PC-9 (cell line): ENCODE measurements around the gene CACFD1. TPM values are rescaled to one million over a fixed set of nuclear protein-coding genes. Genes with fewer than 3 reads are reported as not detected.

ENCODE experiments used
- BruUV-seq: library from RNA; stranded (reverse); fragments of 400-500 nt; replicated peaks from 2 replicates; lab custom pipeline; 2021; lab: Mats Ljungman, UMichigan
- CTCF ChIA-PET: fragments of 300-600 bp; sonication (Branson Sonifier 250); formaldehyde crosslinking; loops from one replicate; lab custom pipeline; 2022; ENCODE audit warnings: antibody characterized with exemption; lab: Charles Lee
- POLR2A ChIA-PET: fragments of 300-600 bp; sonication (Branson Sonifier 250); formaldehyde crosslinking; loops from one replicate; lab custom pipeline; 2022; ENCODE audit warnings: antibody characterized with exemption; ENCODE audit not compliant: unreplicated experiment; lab: Charles Lee
- DNase-seq, 2 experiments: peaks; one replicate each; pipeline versions ENCODE4 v3.0.0 to v3.0.0-alpha.2; 2015 to 2022; ENCODE audit warnings: mixed read lengths in 1 of 2
- H2AFZ ChIP-seq: fragments of 200-600 bp; sonication (generic); 2 replicates; pipeline ENCODE4 v1.8.1; 2017; ENCODE audit warnings: antibody characterized with exemption
- H3F3A ChIP-seq: fragments of 200-600 bp; sonication (generic); 2 replicates; pipeline ENCODE4 v1.8.1; 2017; ENCODE audit warnings: antibody characterized with exemption, mild to moderate bottlenecking, low read depth; ENCODE audit not compliant: insufficient read depth
- H3K27ac ChIP-seq: fragments of 200-600 bp; sonication (generic); 2 replicates; pipeline ENCODE4 v1.6.1; 2016; ENCODE audit warnings: mixed run types
- H3K27me3 ChIP-seq: fragments of 200-600 bp; sonication (generic); 2 replicates; pipeline ENCODE4 v1.6.1; 2016; ENCODE audit warnings: low read depth, mixed run types; ENCODE audit not compliant: insufficient read depth
- H3K36me3 ChIP-seq: fragments of 200-600 bp; sonication (generic); 2 replicates; pipeline ENCODE4 v1.6.1; 2016; ENCODE audit warnings: low read depth, mixed run types
- H3K4me1 ChIP-seq: fragments of 200-600 bp; sonication (generic); replicated peaks from 2 replicates; pipeline ENCODE4 v1.6.1; 2016; ENCODE audit warnings: mixed run types; ENCODE audit not compliant: insufficient read depth
- H3K4me2 ChIP-seq: fragments of 200-600 bp; sonication (generic); 2 replicates; pipeline ENCODE4 v1.6.1; 2017; ENCODE audit warnings: mixed run types
- H3K4me3 ChIP-seq: fragments of 200-600 bp; sonication (generic); 2 replicates; pipeline ENCODE4 v1.6.1; 2016; ENCODE audit warnings: mixed run types
- H3K79me2 ChIP-seq: fragments of 200-600 bp; sonication (generic); 2 replicates; pipeline ENCODE4 v1.6.1; 2017; ENCODE audit warnings: low read depth, mixed run types
- H3K9me2 ChIP-seq: fragments of 200-600 bp; sonication (generic); 2 replicates; pipeline ENCODE4 v1.8.1; 2017; ENCODE audit warnings: mild to moderate bottlenecking; ENCODE audit not compliant: insufficient read depth
- H3K9me3 ChIP-seq: fragments of 200-600 bp; sonication (generic); 2 replicates; pipeline ENCODE4 v1.8.1; 2016; ENCODE audit warnings: low read depth; ENCODE audit not compliant: insufficient read depth
- H4K20me1 ChIP-seq: fragments of 200-600 bp; sonication (generic); 2 replicates; pipeline ENCODE4 v1.8.1; 2017; ENCODE audit not compliant: insufficient read depth
- CTCF ChIP-seq: fragments of 200-600 bp; sonication (generic); conservative IDR thresholded peaks from 2 replicates; pipeline ENCODE4 v1.6.1; 2017; ENCODE audit warnings: mixed run types, antibody characterized with exemption, mild to moderate bottlenecking, moderate library complexity
- EZH2 ChIP-seq: fragments of 200-600 bp; sonication (generic); IDR thresholded peaks from 2 replicates; pipeline ENCODE4 v1.8.0; 2017; ENCODE audit warnings: antibody characterized with exemption, low read depth
- intact Hi-C: fragments of 100-400 bp; cut with micrococcal nuclease; formaldehyde crosslinking; loops from one replicate; pipeline ENCODE4 v1.10.0; 2022; ENCODE audit not compliant: unreplicated experiment
- total RNA-seq: library from RNA; stranded (reverse); gene quantifications from 2 replicates; pipeline ENCODE4 v1.2.3, GENCODE V29; 2021

The CACFD1 gene
- total RNA-seq, 1 experiment from 2014 or later: 28.7 TPM

- H3K4me1 ChIP-seq: peaks cover 13% of the 10 kb centered on the region; the same call in 1 of the 2 replicates
- H4K20me1 ChIP-seq: no peaks in the 10 kb centered on the region; the same call in 1 of the 2 replicates
- H3F3A ChIP-seq: no peaks in the 10 kb centered on the region; the same call in 1 of the 2 replicates
- TF ChIP-seq CTCF (no peak), EZH2 (no peak)
- no peaks in the 10 kb centered on the region for H3K9me3 ChIP-seq
- H3K4me3 ChIP-seq: no peak overlapping the region
- no peaks in the 10 kb centered on the region for H3K36me3 ChIP-seq
- no peak overlapping the region for H3K4me2 ChIP-seq
- H3K27ac ChIP-seq: no peak overlapping the region
- DNase-seq: no peak
- intact Hi-C loops: no loop called here
- ChIA-PET CTCF (no interaction called here), POLR2A (no interaction called here)
- no peaks in the 10 kb centered on the region for H3K9me2 ChIP-seq
- BruUV-seq: no TSS peak
- H2AFZ ChIP-seq: no peak overlapping the region
- H3K27me3 ChIP-seq: no peaks in the 10 kb centered on the region
- no peaks in the 10 kb centered on the region for H3K79me2 ChIP-seq
Measured at GRCh38 chr9:133475292-133476012, 15.7 kb downstream of the CACFD1 start.

- BruUV-seq: no TSS peak
- DNase-seq: no peak
- no peak for TF ChIP-seq CTCF
- no peak for TF ChIP-seq EZH2
- H3K27me3 ChIP-seq: no peaks in the 10 kb centered on the region
- no peak overlapping the region for H3K4me2 ChIP-seq
- ChIA-PET POLR2A (no interaction called here), CTCF (no interaction called here)
- no peaks in the 10 kb centered on the region for H3K9me2 ChIP-seq
- H3K9me3 ChIP-seq: no peaks in the 10 kb centered on the region
- no peak overlapping the region for H3K27ac ChIP-seq
- H3K4me3 ChIP-seq: no peak overlapping the region
- H3F3A ChIP-seq: no peaks in the 10 kb centered on the region; the same call in 1 of the 2 replicates
- peaks cover 17% of the 10 kb centered on the region for H3K4me1 ChIP-seq
- no peak overlapping the region for H2AFZ ChIP-seq
- no peaks in the 10 kb centered on the region for H3K79me2 ChIP-seq
- H4K20me1 ChIP-seq: no peaks in the 10 kb centered on the region
- intact Hi-C loops: no loop called here
- no peaks in the 10 kb centered on the region for H3K36me3 ChIP-seq
Measured at GRCh38 chr9:133476036-133476931, 16.5 kb downstream of the CACFD1 start.

GRCh38 chr9:133476941-133477340, 17.2 kb downstream of the CACFD1 start:
- TF ChIP-seq CTCF: no peak
- TF ChIP-seq EZH2: no peak
- no peak for DNase-seq
- H3K36me3 ChIP-seq: no peaks in the 10 kb centered on the region
- H2AFZ ChIP-seq: no peak overlapping the region
- intact Hi-C loops: no loop called here
- POLR2A ChIA-PET: no interaction called here
- H3K9me3 ChIP-seq: no peaks in the 10 kb centered on the region
- CTCF ChIA-PET: no interaction called here
- H3F3A ChIP-seq: peaks cover 4% of the 10 kb centered on the region; the same call in 1 of the 2 replicates
- no peaks in the 10 kb centered on the region for H3K27me3 ChIP-seq
- H3K9me2 ChIP-seq: no peaks in the 10 kb centered on the region
- no peak overlapping the region for H3K4me3 ChIP-seq
- H3K4me1 ChIP-seq: peaks cover 21% of the 10 kb centered on the region
- no TSS peak for BruUV-seq
- no peak overlapping the region for H3K27ac ChIP-seq
- no peaks in the 10 kb centered on the region for H4K20me1 ChIP-seq
- H3K79me2 ChIP-seq: no peaks in the 10 kb centered on the region
- H3K4me2 ChIP-seq: no peak overlapping the region; the same call in 1 of the 2 replicates
